HG02571 (cell line): ENCODE measurements around the gene MEGF6.

Experiments
- ATAC-seq: cut with Tn5 transposase; IDR thresholded peaks from one replicate; pipeline ENCODE4 v1.9.1; 2021; ENCODE audit warnings: mild to moderate bottlenecking, moderate library complexity; ENCODE audit not compliant: unreplicated experiment

Gene MEGF6

DNA sequence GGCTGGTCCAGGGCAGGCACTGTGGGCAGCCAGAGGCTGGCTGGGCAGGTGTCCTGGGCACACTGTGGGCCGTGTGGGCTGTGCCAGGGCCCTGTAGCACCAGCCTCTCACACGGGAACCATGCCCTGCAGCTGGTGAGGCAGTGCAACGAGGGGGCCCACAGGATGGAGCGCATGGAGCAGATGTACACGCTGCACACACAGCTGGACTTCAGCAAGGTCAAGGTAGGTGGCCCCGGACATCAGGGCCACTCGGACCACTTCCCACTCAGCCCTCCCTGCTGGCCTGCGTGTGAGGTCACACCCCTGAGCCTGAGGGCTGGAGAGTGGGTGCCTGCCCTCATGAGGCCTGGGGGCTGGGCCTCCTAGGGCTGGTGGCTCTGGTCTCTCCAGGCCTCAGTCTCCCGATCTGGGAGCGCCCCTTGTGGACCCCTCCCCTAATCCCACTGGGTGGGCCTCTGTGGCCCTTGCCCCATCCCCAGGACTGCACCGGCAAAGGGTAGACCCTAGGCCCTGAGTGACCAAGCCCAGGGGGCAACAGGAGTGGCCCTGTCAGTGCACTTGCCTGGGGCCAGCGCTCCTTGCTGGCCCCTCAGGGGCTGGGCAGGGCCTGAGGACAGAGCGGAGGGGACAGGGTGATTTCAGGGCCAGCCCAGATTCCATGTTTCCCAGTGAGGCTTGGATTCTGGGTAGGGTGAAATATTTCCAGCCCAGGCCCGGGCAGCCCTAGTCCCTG, 135.3 kb downstream of the MEGF6 start:
- no peak for ATAC-seq

- ATAC-seq = no peak
These were observed 136.9 kb downstream of the MEGF6 start for GRCh38 chr1:3474421-3474820.

- ATAC-seq = no peak
These were observed 137.3 kb downstream of the MEGF6 start for GRCh38 chr1:3474016-3474415.

- no peak for ATAC-seq
These were observed 137.9 kb downstream of the MEGF6 start for GRCh38 chr1:3473381-3473844.

DNA sequence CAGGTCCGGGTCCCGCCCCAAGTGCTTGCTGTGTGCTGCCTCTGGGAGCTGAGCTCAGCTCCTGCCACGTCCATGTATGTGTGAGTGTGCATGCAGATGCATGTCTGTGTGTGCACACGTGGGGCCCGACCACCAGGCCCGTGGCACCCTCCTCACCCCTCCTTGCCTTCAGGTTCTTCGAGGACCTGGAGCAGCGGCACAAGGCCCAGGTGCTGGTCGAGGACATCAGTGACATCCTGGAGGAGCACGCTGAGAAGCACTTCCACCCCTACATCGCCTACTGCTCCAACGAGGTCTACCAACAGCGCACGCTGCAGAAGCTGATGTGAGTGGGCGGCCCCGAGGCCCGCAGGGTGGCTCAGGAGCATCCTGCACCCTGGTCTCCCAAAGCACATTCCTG, 138.4 kb downstream of the MEGF6 start:
- no peak for ATAC-seq

DNA sequence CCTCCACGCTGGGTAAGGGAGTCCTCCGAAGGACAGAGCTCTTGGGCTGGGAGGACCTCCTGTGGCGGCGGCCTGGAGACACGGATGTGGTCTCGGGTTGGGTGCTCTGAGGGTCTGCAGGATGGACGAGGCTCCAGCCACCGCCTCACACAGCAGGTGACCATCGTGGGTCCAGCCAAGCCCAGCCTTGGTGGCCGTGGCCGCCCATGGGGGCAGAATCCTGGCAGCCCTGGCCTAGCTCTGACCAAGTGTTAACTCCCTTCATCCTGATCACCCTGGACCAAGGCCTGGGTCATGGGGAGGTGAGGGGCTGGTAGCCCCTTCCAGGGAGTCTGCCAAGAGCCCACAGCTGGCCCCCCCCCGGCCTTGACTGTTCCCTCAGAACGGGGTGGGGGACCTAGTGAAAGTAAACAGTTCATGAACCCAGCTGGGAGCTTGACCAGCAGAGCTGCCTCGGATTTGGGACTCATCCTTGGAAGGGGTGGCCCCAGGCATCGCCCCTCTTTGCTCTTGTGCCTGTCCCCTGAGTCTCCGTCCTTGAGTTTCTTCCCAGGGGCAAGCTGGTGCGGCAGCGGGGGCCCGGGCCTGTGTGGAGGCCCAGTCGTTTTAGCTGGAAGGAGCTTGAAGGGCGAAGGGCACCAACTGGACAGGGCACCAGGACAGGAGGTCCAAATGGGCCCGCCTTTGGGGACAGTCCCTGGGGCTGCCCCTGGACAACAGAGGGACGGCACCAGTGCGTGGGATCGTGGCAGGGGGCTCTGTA, 139.0 kb downstream of the MEGF6 start:
- ATAC-seq = no peak

- ATAC-seq = no peak
These were observed 139.8 kb downstream of the MEGF6 start for GRCh38 chr1:3471356-3472087.

DNA sequence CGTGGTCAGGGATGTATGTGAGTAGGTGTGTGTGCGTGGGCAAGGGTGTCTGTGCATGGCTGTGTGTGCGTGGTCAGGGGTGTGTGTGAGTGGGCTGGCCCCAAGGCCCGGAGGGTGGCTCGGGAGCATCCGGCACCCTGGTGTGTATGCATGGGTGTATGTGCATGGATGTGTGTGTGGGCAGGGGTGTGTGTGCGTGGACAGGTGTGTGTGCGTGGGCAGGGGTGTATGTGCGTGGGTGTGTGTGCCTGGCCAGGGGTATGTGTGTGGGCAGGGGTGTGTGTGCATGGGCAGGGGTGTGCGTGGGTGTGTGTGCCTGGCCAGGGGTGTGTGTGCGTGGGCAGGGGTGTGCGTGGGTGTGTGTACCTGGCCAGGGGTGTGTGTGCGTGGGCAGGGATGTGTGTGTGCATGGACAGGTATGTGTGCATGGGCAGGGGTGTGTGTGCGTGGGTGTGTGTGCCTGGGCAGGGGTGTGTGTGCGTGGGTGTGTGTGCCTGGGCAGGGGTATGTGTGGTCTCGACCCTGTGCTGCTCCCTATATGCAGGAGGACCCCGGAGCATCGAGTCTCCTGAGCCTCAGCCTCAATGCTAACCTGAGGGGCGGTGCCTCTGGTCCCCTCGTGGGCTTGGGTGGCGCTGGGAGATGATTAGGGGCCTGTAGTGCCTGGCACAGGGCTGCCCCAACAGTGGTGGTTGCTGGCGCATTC, 140.5 kb downstream of the MEGF6 start:
- ATAC-seq = no peak

GRCh38 chr1:3469849-3470649, 141.3 kb downstream of the MEGF6 start:
- no peak for ATAC-seq

DNA sequence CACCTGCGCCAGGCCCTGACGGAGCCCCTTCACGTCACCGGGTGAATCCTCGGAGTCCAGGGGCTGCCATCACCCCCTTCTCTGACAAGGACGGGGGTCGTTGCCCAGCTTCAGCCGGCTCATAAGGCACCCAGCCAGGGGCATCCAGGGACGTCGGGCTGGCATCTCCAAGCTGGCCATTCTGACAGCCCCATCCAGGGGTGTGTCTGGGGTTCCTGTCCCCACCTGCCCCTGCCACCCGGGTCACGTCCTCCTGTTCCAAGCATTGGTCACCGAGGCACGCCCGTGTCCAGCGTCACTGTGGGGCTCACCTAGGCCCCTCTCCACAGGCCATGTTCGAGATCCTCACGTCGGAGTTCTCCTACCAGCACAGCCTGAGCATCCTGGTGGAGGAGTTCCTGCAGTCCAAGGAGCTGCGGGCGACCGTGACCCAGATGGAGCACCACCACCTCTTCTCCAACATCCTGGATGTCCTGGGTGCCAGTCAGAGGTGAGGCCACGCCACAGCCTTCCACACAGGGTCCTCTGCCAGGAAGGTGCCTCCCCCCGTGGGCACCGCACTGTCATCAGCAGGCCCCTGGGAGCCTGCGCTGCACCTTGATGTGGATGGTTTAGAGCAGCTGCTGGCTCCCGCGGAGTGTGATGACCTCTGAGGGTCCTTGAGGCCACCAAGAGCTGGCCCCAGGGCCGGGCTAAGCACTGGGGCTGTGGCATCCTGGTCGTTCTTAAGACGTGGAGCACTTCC, 142.0 kb downstream of the MEGF6 start:
- ATAC-seq = no peak

DNA sequence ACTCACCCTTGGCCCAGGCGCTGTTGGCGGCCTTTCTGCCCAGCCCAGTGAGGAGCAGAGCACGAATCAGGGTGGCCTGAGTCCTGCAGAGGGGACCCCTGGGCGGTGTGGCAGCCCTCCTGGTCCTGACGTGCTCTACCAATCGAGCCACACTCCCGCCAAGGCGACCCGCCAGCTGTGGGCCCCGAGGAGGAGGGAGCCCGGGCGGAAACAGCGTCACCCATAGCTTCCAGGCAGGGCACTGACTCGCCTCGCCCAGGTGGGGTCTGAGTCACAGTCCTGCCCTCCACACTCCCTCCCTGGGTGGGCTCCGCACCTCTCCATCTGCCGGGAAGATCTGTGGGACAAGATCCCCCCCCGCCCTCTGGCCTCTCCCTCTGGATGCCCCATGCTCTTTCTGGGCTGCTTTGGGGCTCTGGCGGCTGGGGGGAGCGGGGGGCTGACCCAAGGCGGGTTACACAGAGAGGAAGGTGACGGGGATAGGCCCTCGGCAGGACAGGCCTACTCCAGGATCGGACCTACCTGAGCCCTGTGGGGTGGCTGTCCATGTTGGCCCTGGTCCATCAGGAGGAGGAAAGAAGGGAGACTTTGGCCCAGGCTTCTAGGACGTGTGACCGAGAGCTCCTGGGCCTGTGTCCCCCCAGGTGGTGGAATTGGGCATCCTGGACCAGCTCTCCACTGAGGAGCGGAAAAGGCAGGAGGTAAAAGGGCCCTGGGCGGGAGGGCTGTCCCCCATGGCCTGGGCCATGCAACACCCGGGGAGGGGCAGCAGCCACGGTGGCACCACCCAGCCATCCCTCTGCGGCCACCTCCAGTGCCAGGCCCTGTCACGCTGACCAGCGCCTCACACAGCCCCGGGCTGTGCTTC, 142.8 kb downstream of the MEGF6 start:
- no peak for ATAC-seq

DNA sequence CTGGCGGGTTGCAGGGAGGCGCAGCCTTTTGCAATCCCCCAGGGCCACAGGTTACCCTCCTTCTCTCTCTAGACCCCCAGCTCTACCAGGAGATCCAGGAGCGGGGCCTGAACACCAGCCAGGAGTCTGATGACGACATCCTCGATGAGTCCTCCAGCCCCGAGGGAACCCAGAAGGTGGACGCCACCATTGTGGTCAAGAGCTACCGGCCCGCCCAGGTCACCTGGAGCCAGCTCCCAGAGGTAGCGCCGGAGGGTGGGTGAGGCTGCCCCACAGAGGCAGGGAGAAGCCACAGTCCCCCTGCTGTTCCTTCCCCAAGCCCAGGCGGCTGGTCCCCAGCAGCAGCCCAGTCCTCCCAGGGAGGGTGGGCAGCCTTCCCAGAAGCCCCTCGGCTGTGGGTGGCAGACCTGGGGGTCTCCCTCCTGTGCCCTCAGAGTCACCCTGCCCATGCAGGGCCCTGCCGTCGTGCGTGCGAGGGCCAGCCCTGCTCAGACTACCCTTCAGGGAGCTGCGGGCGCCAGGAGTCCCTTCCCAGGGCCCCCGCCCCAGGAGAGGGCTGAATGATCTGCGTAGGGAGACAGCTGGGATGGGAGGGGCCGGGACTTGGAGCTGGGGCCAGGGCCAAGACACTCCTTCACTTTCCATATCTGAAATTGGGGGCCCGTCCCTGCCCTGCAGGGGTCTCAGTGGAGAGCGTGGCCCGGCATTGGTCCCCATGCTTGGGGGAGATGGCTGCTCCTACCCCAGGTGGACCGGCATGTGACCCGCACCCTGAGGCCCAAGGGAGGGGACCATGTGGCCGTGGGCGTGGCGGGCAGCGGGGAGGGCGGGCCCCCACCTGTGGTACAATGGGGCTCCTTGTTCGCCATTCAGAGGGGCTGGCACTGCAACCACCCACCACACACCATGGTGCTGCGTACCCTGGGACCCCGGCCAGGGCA, 143.9 kb downstream of the MEGF6 start:
- ATAC-seq = no peak

GRCh38 chr1:3466366-3467075, 144.8 kb downstream of the MEGF6 start:
- no peak for ATAC-seq

- no peak for ATAC-seq
These were observed 145.4 kb downstream of the MEGF6 start for GRCh38 chr1:3465935-3466321.

DNA sequence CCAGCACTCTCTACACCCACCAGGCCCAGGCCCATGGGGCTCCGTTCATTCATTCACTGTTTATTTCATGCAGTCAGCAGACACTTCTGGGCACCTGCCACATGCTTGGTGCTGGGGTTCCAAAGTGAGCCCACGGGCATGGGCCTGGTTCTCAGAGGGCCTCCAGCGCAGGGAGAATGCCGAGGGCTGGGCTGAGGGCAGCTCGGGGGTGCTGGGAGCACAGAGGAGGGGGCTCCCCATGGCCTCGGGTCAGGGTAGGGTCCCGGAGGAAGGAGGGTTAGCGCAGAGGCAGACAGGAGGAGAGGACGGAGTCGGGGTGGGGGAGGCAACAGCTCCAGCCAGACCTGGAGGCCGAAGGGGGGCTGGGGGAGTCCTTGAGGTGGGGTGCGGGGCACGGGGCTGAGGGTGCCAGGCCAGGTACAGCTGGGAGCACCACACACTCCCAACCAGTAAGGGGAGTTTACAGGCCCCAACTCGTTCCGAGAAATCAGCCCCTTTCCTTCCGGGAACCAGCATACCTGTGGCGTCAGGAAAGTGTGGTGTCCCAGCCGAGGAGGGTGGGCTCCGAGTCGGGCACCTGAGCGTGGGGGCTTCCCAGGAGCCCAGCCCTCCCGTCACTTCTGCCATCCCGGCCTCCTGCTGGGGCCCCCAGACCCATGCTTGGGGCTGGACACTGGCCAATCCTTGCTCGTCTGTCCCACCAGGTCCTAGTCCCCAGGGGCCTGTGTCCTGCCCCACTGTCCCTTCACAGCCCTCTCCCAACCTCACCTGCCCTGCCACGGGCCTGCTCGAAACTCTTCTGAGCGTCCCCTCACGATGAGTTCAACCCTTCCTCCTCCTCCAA, 146.0 kb downstream of the MEGF6 start:
- ATAC-seq = no peak

GRCh38 chr1:3464649-3465025, 146.7 kb downstream of the MEGF6 start:
- ATAC-seq = no peak
